Epithelial cell of proximal tubule (primary cell): ENCODE results near the gene CYP3A5. TPM values are rescaled to one million over a fixed set of nuclear protein-coding genes. Genes with fewer than 3 reads are reported as not detected.

Experiments used
- DNase-seq: peaks from one replicate; pipeline ENCODE4 v3.0.0-alpha.2; 2011; ENCODE audit warnings: low read depth
- H3K4me3 ChIP-seq: 2 replicates; pipeline ENCODE4 v1.5.1; 2011; ENCODE audit warnings: low read depth, mild to moderate bottlenecking, low read length
- CTCF ChIP-seq: conservative IDR thresholded peaks from 2 replicates; pipeline ENCODE4 v1.5.1; 2012; ENCODE audit warnings: low read depth, mild to moderate bottlenecking, low read length
- total RNA-seq: library from RNA; depleted of rRNA; stranded (reverse); fragments of >200 nt; gene quantifications from 2 replicates; pipeline ENCODE4 v1.2.3, GENCODE V29; 2015

CYP3A5 gene
- total RNA-seq, 1 donor from 2014 or later: 0.75 TPM

GRCh38 chr7:99606531-99606930 lies 73.3 kb downstream of the CYP3A5 start:
- DNase-seq: no peak
- H3K4me3 ChIP-seq: no peak overlapping the region
- TF ChIP-seq CTCF: no peak

- H3K4me3 ChIP-seq: no peak overlapping the region
- DNase-seq: no peak
- no peak for TF ChIP-seq CTCF
Observed at GRCh38 chr7:99605527-99605926, 74.3 kb downstream of the CYP3A5 start.

- H3K4me3 ChIP-seq: no peak overlapping the region
Observed at GRCh38 chr7:99601656-99602310, 78.0 kb downstream of the CYP3A5 start.

GRCh38 chr7:99599836-99600235 lies 80.0 kb downstream of the CYP3A5 start:
- DNase-seq: no peak
- H3K4me3 ChIP-seq: no peak overlapping the region
- TF ChIP-seq CTCF: no peak

More at GRCh38 chr7:99601656-99602310, 78.0 kb downstream of the CYP3A5 start:
- no peak for DNase-seq
- no peak for TF ChIP-seq CTCF

Other genes with a start within 250 kb of the CYP3A5 start
- gene PTCD1, start 241.2 kb downstream of the CYP3A5 start, total RNA-seq: 4.0 and 7.2 TPM in 2 replicates
- gene CPSF4, start 241.1 kb downstream of the CYP3A5 start, total RNA-seq: 15.8 and 43.1 TPM in 2 replicates
- gene ATP5MF, start 213.8 kb downstream of the CYP3A5 start, total RNA-seq: 1,313 and 2,133 TPM in 2 replicates
- 10.7 and 11.6 TPM in 2 replicates for gene ZNF789, start 207.1 kb downstream of the CYP3A5 start, total RNA-seq
- gene ZNF394, start 179.7 kb downstream of the CYP3A5 start, total RNA-seq: 14.7 and 15.7 TPM in 2 replicates
- gene ZKSCAN5, start 175.3 kb downstream of the CYP3A5 start, total RNA-seq: 7.7 and 8.2 TPM in 2 replicates
- gene FAM200A, start 127.9 kb downstream of the CYP3A5 start, total RNA-seq: 6.0 and 6.2 TPM in 2 replicates
- 31.5 and 53.8 TPM in 2 replicates for gene ZNF655, start 121.4 kb downstream of the CYP3A5 start, total RNA-seq
- 0.17 and 0.43 TPM in 2 replicates for gene TMEM225B, start 81.7 kb downstream of the CYP3A5 start, total RNA-seq
- gene ZSCAN25, start 63.0 kb downstream of the CYP3A5 start, total RNA-seq: 7.4 and 11.0 TPM in 2 replicates
- 0.12 TPM in 1 of 2 replicates, not detected in the other for gene CYP3A7, start 55.2 kb upstream of the CYP3A5 start, total RNA-seq
- gene CYP3A4, start 104.2 kb upstream of the CYP3A5 start, total RNA-seq: not detected in 2 replicates
- gene CYP3A43, start 148.0 kb upstream of the CYP3A5 start, total RNA-seq: not detected in 2 replicates
- not detected in 2 replicates for gene OR2AE1, start 197.0 kb upstream of the CYP3A5 start, total RNA-seq
- 8.4 and 18.7 TPM in 2 replicates for gene TRIM4, start 239.5 kb upstream of the CYP3A5 start, total RNA-seq
- gene GJC3, start 249.6 kb upstream of the CYP3A5 start, total RNA-seq: not detected in 2 replicates